Adipocyte (in vitro differentiated cells): ENCODE measurements around the gene RPS15A.
A peak's percentile ranks its signal among the peaks of the same experiment; 100 is the strongest.
"Not testable (repeated sequence)": the region's sequence is repeated elsewhere in the genome, so short reads cannot be mapped to it uniquely, and the experiment has no call there.

ENCODE experiments used
- DNase-seq: peaks from one replicate; pipeline ENCODE4 v3.0.0-alpha.2; 2015; ENCODE audit warnings: low read depth
- H3K27me3 ChIP-seq: replicated peaks from 2 replicates; pipeline ENCODE4 v1.7.0; 2013; ENCODE audit warnings: mild to moderate bottlenecking, low read length, moderate library complexity; ENCODE audit not compliant: control insufficient read depth, insufficient read depth
- H3K36me3 ChIP-seq: 2 replicates; pipeline ENCODE4 v1.7.0; 2013; ENCODE audit warnings: low read length, mild to moderate bottlenecking, moderate library complexity; ENCODE audit not compliant: control insufficient read depth, insufficient read depth, severe bottlenecking
- H3K4me1 ChIP-seq: 2 replicates; pipeline ENCODE4 v1.7.0; 2013; ENCODE audit warnings: mild to moderate bottlenecking, low read length, moderate library complexity; ENCODE audit not compliant: control insufficient read depth, insufficient read depth
- H3K4me3 ChIP-seq: 2 replicates; pipeline ENCODE4 v1.7.0; 2013; ENCODE audit warnings: mild to moderate bottlenecking, low read length, moderate library complexity
- H3K9ac ChIP-seq: 2 replicates; pipeline ENCODE4 v1.7.0; 2013; ENCODE audit warnings: mild to moderate bottlenecking, low read length, moderate library complexity
- H3K9me3 ChIP-seq: 2 replicates; pipeline ENCODE4 v1.7.0; 2013; ENCODE audit warnings: mild to moderate bottlenecking, low read length, moderate library complexity; ENCODE audit not compliant: control insufficient read depth

The RPS15A gene

DNA sequence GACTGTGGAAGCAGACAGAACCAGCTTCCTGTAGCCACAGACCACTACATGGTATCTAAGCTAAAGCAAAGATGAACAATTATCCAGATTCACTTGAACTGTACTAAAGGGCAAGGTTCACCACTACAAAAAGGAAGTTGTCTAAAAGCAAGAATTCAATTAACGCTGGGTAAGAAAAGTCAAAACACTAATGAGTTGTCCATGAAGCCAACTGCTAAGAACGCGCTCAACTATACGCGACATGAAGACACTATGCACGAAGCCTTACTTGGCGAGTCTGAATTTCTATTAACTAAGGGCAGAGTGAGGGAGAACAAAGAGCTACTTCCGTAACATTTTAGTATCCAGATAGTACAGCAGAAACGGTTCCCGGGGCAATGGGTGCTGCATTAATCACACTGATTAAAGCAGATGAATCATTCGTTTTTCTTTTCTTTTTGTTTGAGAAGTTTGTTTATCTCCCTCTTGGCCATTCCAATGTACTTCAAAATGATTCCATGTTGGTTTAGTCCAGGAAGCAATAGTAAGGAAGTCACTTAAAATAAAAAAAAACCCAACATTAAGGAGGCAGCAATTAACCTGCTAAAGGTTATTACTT, 2.8 kb upstream of the RPS15A start:
- Histone ChIP-seq H3K4me3 (no peak overlapping the region), H3K4me1 (peaks cover 42% of the 10 kb centered on the region), H3K36me3 (peaks cover 70% of the 10 kb centered on the region)

DNA sequence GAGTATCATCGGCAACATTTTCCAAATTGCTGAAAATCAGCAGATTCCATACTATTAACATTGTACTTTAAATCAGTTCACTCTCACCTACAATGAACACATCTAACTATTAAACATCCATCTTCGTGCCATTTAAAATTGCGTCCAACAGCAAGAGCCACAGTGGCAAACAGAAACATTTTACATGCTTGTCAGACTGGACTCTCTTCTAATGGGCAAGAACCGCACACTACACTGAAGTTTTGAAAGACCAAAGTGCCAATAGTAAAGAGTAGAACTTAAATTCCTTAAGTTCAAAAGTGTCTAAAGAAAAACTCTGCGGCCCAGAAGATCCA, 652 bp downstream of the RPS15A start:
- no peaks in the 10 kb centered on the region for H3K9me3 ChIP-seq
- peaks cover 66% of the 10 kb centered on the region for H3K4me1 ChIP-seq
- peaks cover 73% of the 10 kb centered on the region for H3K36me3 ChIP-seq
- no peak for DNase-seq
- H3K27me3 ChIP-seq, result no peaks in the 10 kb centered on the region
- peak overlapping the region; percentile 97 for H3K9ac ChIP-seq
- H3K4me3 ChIP-seq, result peak overlapping the region; percentile 100

More for the DNA sequence above, 2.8 kb upstream of the RPS15A start:
- no peaks in the 10 kb centered on the region for H3K9me3 ChIP-seq
- H3K9ac ChIP-seq, result no peak overlapping the region
- no peak for DNase-seq
- no peaks in the 10 kb centered on the region for H3K27me3 ChIP-seq

DNA sequence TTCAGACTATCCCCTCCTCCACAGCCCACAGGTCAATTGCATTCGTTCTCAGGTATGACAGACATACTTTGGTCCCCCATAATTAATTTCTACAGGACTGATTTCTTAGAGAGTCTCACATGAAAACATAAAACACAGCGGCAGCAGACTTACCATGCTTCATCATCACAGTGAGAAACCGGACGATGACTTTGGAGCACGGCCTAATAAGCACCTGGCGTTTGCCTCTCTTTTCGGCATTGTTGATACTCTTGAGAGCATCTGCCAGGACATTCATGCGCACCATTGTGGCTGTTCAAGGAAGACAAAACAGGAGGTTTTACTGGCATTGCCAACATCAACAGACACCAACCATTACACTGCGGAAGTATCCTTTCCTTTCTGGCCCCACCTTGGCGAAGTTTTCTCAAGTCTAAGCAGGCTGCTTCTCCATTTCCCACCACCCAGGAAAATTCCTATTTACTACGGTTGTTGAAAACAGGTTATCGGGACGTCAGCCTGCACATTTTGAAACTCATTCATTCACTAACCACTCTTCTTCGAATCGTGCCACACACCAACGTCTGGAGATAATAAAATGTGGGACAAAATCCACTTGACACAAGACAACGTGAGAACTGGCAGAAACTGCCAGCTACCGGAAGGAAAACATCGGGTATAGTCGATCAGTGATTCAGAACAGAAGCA, 1.2 kb downstream of the RPS15A start:
- peak overlapping the region; percentile 97 for H3K9ac ChIP-seq
- peak overlapping the region; percentile 100 for H3K4me3 ChIP-seq
- DNase-seq, result peak; percentile 19
- H3K9me3 ChIP-seq, result no peaks in the 10 kb centered on the region
- H3K36me3 ChIP-seq, result peaks cover 73% of the 10 kb centered on the region
- H3K4me1 ChIP-seq, result peaks cover 66% of the 10 kb centered on the region
- no peaks in the 10 kb centered on the region for H3K27me3 ChIP-seq

DNA sequence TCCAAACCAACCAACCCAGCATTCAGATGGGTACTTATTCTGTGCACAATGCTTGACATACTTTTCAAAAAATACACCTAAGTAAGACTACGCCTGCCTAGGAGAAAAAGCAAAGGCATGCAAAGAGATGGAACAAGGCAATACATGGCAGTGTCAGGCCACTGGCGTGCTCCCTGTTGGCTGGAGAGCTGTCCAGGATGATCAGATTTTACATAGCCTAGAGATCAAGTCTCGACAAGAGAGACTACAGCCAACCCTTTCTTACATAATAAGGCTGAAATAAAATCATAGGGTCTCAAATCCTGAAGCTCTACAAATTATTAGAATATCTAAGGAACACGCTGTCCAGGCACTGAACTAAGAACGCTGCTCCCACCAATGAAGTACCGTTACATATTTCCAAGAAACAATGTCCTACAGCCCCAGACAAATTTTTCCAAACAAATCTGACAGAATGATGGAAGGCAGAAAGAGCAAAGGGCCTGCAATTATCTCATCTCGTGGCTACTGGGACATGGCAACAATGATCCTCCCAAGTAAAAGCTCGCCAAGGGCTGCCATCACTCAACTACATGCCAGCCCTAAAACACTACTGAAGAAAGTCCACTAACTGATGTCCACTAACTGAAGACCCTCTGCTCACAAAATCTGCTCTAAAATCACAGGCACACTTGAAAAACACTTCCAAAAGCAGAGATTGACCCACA, 5.1 kb downstream of the RPS15A start:
- DNase-seq, result no peak
- peaks cover 68% of the 10 kb centered on the region for H3K36me3 ChIP-seq
- peak overlapping the region; percentile 27 for H3K4me3 ChIP-seq
- H3K9ac ChIP-seq, result no peak overlapping the region
- H3K9me3 ChIP-seq, result no peaks in the 10 kb centered on the region
- peaks cover 40% of the 10 kb centered on the region for H3K4me1 ChIP-seq
- H3K27me3 ChIP-seq, result no peaks in the 10 kb centered on the region

DNA sequence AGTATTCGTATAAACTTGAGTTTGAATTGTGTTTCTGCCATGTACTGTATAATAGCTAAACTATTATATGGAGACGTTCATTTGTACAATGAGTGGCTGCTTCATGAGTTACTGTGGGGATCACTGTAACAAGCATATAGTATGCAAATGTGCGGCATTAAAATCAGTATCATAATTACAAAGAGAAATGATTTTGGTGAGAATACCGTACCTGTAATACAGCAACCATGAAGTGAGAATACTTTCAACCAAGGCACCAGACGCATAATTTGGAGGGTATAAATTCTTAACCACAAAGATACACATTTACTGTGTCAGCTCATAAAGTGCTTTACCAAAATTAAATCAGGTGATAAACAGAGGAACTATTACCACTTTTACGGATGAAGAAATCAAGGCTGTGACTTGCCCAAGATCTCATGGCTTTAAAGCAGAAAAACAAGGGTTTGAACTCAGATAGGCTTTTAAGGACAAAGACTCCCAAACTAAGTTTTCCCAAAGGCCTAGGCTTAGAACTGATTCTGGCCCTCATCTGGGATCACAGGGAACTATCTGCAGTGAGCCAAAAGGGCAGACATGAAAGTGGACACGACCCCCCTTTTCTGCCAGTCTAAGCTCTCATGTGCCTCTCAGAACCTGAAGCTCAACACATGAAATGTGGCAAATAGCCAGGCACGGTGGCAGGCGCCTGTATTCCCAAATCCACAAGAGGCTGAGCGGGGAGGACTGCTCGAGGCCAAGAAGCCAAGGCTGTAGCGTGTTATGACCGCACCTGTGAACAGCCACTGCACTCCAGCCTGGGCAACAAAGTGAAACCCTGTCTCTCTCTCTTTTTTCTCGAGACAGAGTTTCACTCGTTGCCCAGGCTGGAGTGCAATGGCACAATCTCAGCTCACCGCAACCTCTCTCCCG, 6.4 kb downstream of the RPS15A start:
- H3K27me3 ChIP-seq, result no peaks in the 10 kb centered on the region
- H3K4me3 ChIP-seq, result no peak overlapping the region
- no peak for DNase-seq
- no peak overlapping the region for H3K9ac ChIP-seq
- H3K4me1 ChIP-seq, result peaks cover 36% of the 10 kb centered on the region
- no peaks in the 10 kb centered on the region for H3K9me3 ChIP-seq
- peaks cover 68% of the 10 kb centered on the region for H3K36me3 ChIP-seq

DNA sequence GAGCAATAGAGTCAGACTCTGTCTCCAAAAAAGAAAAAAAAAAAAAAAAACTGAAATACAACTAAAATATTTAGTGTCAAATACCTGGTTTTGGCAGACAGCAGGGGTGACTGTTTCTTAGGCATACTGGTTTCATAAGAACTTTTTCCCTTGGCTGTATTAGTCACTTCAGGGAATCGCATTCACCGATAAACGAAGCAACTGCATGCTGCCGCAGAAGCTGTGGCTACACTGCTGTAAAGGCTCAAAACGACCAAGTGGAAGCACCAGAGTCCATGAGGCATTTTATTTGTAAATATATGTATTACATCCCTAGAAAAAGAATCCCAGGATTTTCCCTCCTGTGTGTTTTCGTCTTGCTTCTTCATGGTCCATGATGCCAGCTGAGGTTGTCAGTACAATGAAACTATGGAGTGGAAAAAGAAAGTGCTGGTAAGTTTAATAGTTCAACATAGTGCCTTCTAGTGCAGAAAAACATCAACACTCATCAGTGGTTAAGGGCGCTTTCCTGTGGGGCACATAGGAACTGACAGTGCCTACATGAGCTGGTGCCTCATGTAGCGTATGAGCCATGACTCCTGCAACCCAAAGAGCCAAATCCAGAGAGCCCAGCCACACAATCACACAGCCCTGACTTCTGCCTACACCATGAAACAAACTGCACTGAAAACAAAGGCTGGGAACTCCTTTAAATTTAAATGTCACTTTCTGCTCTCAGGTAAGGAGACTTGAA, 7.3 kb downstream of the RPS15A start:
- no peaks in the 10 kb centered on the region for H3K27me3 ChIP-seq
- peaks cover 63% of the 10 kb centered on the region for H3K36me3 ChIP-seq

GRCh38 chr16:18781232-18781631, 8.9 kb downstream of the RPS15A start:
- H3K9me3 ChIP-seq, H3K27me3 ChIP-seq, H3K4me3 ChIP-seq, H3K9ac ChIP-seq, DNase-seq: not testable (repeated sequence)
- Histone ChIP-seq H3K36me3 (peaks cover 46% of the 10 kb centered on the region), H3K4me1 (peaks cover 12% of the 10 kb centered on the region)

More for the DNA sequence above, 7.3 kb downstream of the RPS15A start:
- DNase-seq, result no peak
- peaks cover 28% of the 10 kb centered on the region for H3K4me1 ChIP-seq
- H3K9me3 ChIP-seq, result no peaks in the 10 kb centered on the region
- no peak overlapping the region for H3K4me3 ChIP-seq
- no peak overlapping the region for H3K9ac ChIP-seq

GRCh38 chr16:18780460-18781026, 9.6 kb downstream of the RPS15A start:
- not testable (repeated sequence) for DNase-seq, H3K4me3 ChIP-seq, H3K9me3 ChIP-seq, H3K9ac ChIP-seq, H3K4me1 ChIP-seq, H3K27me3 ChIP-seq
- peaks cover 40% of the 10 kb centered on the region for H3K36me3 ChIP-seq

- not testable (repeated sequence) for H3K9ac ChIP-seq, DNase-seq, H3K4me3 ChIP-seq, H3K27me3 ChIP-seq, H3K4me1 ChIP-seq, H3K9me3 ChIP-seq
- peaks cover 12% of the 10 kb centered on the region for H3K36me3 ChIP-seq
Measured at GRCh38 chr16:18777664-18778063, 12.5 kb downstream of the RPS15A start.

- not testable (repeated sequence) for H3K4me3 ChIP-seq, H3K27me3 ChIP-seq, H3K9me3 ChIP-seq, H3K4me1 ChIP-seq, H3K36me3 ChIP-seq, DNase-seq, H3K9ac ChIP-seq
Measured at GRCh38 chr16:18776334-18776733, 13.8 kb downstream of the RPS15A start.
